Measurements from ENCODE around the gene C16orf96. TPM values are rescaled to one million over a fixed set of nuclear protein-coding genes. Genes with fewer than 3 reads are reported as not detected.

The C16orf96 gene
- total and polyA plus RNA-seq, 2 experiments from 2014 or later, result 0.37 to 2.2 TPM

- no peak overlapping the region for H3K27ac Mint-ChIP-seq
- Histone ChIP-seq H3K9me2 (ENCODE audit: insufficient read depth) (no peaks in the 10 kb centered on the region), H3F3A (replicated peaks; ENCODE audit: low read depth) (no peaks in the 10 kb centered on the region; the same call in 1 of the 2 replicates), H2AFZ (no peak overlapping the region), H3K4me3 (no peak overlapping the region), H4K20me1 (replicated peaks; ENCODE audit: insufficient read depth) (no peaks in the 10 kb centered on the region), H3K36me3 (ENCODE audit: insufficient read depth) (no peaks in the 10 kb centered on the region), H3K27me3 (ENCODE audit: insufficient read depth) (no peaks in the 10 kb centered on the region), H3K4me2 (no peak overlapping the region), H3K27ac (ENCODE audit: low read depth) (no peak overlapping the region), H3K4me1 (ENCODE audit: insufficient read depth) (peaks cover 9% of the 10 kb centered on the region), H3K79me2 (replicated peaks; ENCODE audit: insufficient read depth) (no peaks in the 10 kb centered on the region)
- peaks cover 16% of the 10 kb centered on the region for H3K4me1 Mint-ChIP-seq
- DNase-seq (ENCODE audit: low spot score), result no peak
- ATAC-seq, result no peak
- TF ChIP-seq ZNF462 (CRISPR knock-in tag; IDR thresholded peaks at IDR 0.05) (no peak), STAT1 (IDR thresholded peaks at IDR 0.05; ENCODE audit: unreplicated experiment) (no peak), POLR2AphosphoS5 (IDR thresholded peaks at IDR 0.05; ENCODE audit: low read depth) (no peak), JUNB (IDR thresholded peaks at IDR 0.05; ENCODE audit: unreplicated experiment) (no peak), REST (IDR thresholded peaks at IDR 0.05; ENCODE audit: unreplicated experiment) (no peak), EZH2phosphoT487 (IDR thresholded peaks at IDR 0.05; ENCODE audit: unreplicated experiment) (no peak), EZH2 (IDR thresholded peaks at IDR 0.05; ENCODE audit: low read depth, unreplicated experiment) (no peak), CREB1 (CRISPR knock-in tag; IDR thresholded peaks at IDR 0.05; ENCODE audit: low read depth) (no peak), CTCF (conservative IDR thresholded peaks at IDR 0.05; ENCODE audit: low read depth in 2 of 2) (no peak), ZNF114 (CRISPR knock-in tag; IDR thresholded peaks at IDR 0.05) (no peak), ZNF331 (CRISPR knock-in tag; IDR thresholded peaks at IDR 0.05; ENCODE audit: low read depth) (no peak), ETS1 (IDR thresholded peaks at IDR 0.05) (no peak), NANOG (IDR thresholded peaks at IDR 0.05; ENCODE audit: borderline replicate concordance) (no peak)
- H3K36me3 Mint-ChIP-seq (ENCODE audit: low read depth), result peaks cover 15% of the 10 kb centered on the region; the same call in 2 of the 3 replicates
- H3K9me3 Mint-ChIP-seq, result peaks cover 17% of the 10 kb centered on the region
- peaks cover 6% of the 10 kb centered on the region for H3K27me3 Mint-ChIP-seq (ENCODE audit: insufficient read depth, low read depth, poor library complexity)
- no peak overlapping the region for H3K4me3 Mint-ChIP-seq
Observed at GRCh38 chr16:4591191-4591590, 35.1 kb downstream of the C16orf96 start.

Data from GM23338 (cell line).